A549 (cell line): ENCODE data around the gene SNAPIN. TPM values are rescaled to one million over a fixed set of nuclear protein-coding genes. Genes with fewer than 3 reads are reported as not detected.

Experiments used
- ATAC-seq, 2 experiments: fragments of 200-7000 bp in 1 of 2; fragments of >200 bp in 1 of 2; cut with Nextera tagmentation in 1 of 2; cut with Tn5 transposase in 1 of 2; 3 replicates each; pipeline versions ENCODE4 v1.8.0 to v1.9.1; 2018 to 2020; ENCODE audit warnings: mild to moderate bottlenecking in 1 of 2, moderate library complexity in 1 of 2
- CTCF ChIA-PET: fragments of 300-600 bp; sonication (Branson Sonifier 250); formaldehyde crosslinking; extraction: SDS; loops from one replicate; lab custom pipeline; 2021; ENCODE audit warnings: antibody characterized with exemption, inconsistent platforms; lab: Yijun Ruan, JAX
- POLR2A ChIA-PET: fragments of 350-600 bp; formaldehyde crosslinking; extraction: SDS; loops from one replicate; lab custom pipeline; 2021; ENCODE audit warnings: antibody characterized with exemption, inconsistent platforms; lab: Yijun Ruan, JAX
- DNase-seq, 2 experiments: peaks; one replicate each; pipeline versions ENCODE4 v3.0.0 to v3.0.0-alpha.2; 2011 to 2016; ENCODE audit warnings: low read depth in 1 of 2, low spot score in 1 of 2
- FAIRE-seq: peaks from 2 replicates; lab custom pipeline; 2011; peaks lifted over from hg19 to GRCh38; lab: Jason Lieb, UNC
- H3K27ac ChIP-seq, 2 experiments: fragments of >200 bp; sonication (Bioruptor Twin); formaldehyde crosslinking; 3 replicates each; pipeline ENCODE4 v1.5.1; 2016 to 2017
- H3K4me1 ChIP-seq: fragments of >200 bp; sonication (Bioruptor Twin); formaldehyde crosslinking; 3 replicates; pipeline ENCODE4 v1.6.1; 2016
- H3K4me2 ChIP-seq: fragments of >200 bp; sonication (Bioruptor Twin); formaldehyde crosslinking; 3 replicates; pipeline ENCODE4 v1.6.1; 2016
- H3K4me3 ChIP-seq: fragments of >200 bp; sonication (Bioruptor Twin); formaldehyde crosslinking; 3 replicates; pipeline ENCODE4 v1.5.1; 2016
- H3K9me3 ChIP-seq: fragments of >200 bp; sonication (Bioruptor Twin); formaldehyde crosslinking; 3 replicates; pipeline ENCODE4 v1.6.1; 2016
- BHLHE40 ChIP-seq: IDR thresholded peaks from 2 replicates; pipeline ENCODE4 v1.6.1; 2012; ENCODE audit warnings: low read depth, low read length, inconsistent platforms
- CBX2 ChIP-seq: fragments of 200-600 bp; sonication (generic); IDR thresholded peaks from 2 replicates; pipeline ENCODE4 v1.6.1; 2016; ENCODE audit warnings: low read depth, mild to moderate bottlenecking, borderline replicate concordance
- CBX8 ChIP-seq: fragments of 200-600 bp; sonication (generic); IDR thresholded peaks from 2 replicates; pipeline ENCODE4 v1.6.1; 2016
- CEBPB ChIP-seq, 2 experiments: fragments of >200 bp in 1 of 2; sonication (Bioruptor Twin) in 1 of 2; formaldehyde crosslinking in 1 of 2; IDR thresholded peaks; 2 replicates each; pipeline ENCODE4 v1.6.1; 2012 to 2016
- EHF ChIP-seq: fragments of 250-450 bp; sonication (Bioruptor Pico); IDR thresholded peaks from 2 replicates; pipeline ENCODE4 v1.5.0; 2020; ENCODE audit warnings: mild to moderate bottlenecking
- EHMT2 ChIP-seq: fragments of 200-600 bp; sonication (generic); IDR thresholded peaks from 2 replicates; pipeline ENCODE4 v1.6.1; 2016; ENCODE audit warnings: antibody characterized with exemption, low read depth, mild to moderate bottlenecking, moderate library complexity
- ESRRA ChIP-seq: fragments of 150-350 bp; IDR thresholded peaks from 2 replicates; pipeline ENCODE4 v1.6.1; 2014; ENCODE audit warnings: mild to moderate bottlenecking, low read length, borderline replicate concordance
- FOSB ChIP-seq: fragments of 250-450 bp; sonication (Bioruptor Pico); IDR thresholded peaks from 2 replicates; pipeline ENCODE4 v1.5.0; 2020; ENCODE audit warnings: mild to moderate bottlenecking, moderate library complexity
- HDAC2 ChIP-seq: fragments of 200-600 bp; sonication (generic); IDR thresholded peaks from 2 replicates; pipeline ENCODE4 v1.6.1; 2016
- HOXA7 ChIP-seq: fragments of 250-450 bp; sonication (Bioruptor Pico); IDR thresholded peaks from 2 replicates; pipeline ENCODE4 v1.5.0; 2020; ENCODE audit warnings: mild to moderate bottlenecking, moderate library complexity
- HOXB13 ChIP-seq: fragments of 250-450 bp; sonication (Bioruptor Pico); IDR thresholded peaks from 2 replicates; pipeline ENCODE4 v1.5.0; 2020; ENCODE audit warnings: low read depth, mild to moderate bottlenecking, moderate library complexity
- HOXB5 ChIP-seq: fragments of 250-450 bp; sonication (Bioruptor Pico); IDR thresholded peaks from 2 replicates; pipeline ENCODE4 v1.5.0; 2020; ENCODE audit warnings: mild to moderate bottlenecking, moderate library complexity
- JUN ChIP-seq, 2 experiments: fragments of >200 bp; sonication (Bioruptor Twin); formaldehyde crosslinking; IDR thresholded peaks; 2 replicates in 1 of 2; 3 replicates in 1 of 2; pipeline ENCODE4 v1.6.1; 2016 to 2017
- JUNB ChIP-seq: fragments of >200 bp; sonication (Bioruptor Twin); formaldehyde crosslinking; IDR thresholded peaks from 2 replicates; pipeline ENCODE4 v1.6.1; 2016
- KDM1A ChIP-seq: fragments of 200-600 bp; sonication (generic); IDR thresholded peaks from 2 replicates; pipeline ENCODE4 v1.6.1; 2016; ENCODE audit warnings: low read depth, mild to moderate bottlenecking
- KDM5A ChIP-seq: fragments of 200-600 bp; sonication (generic); IDR thresholded peaks from 2 replicates; pipeline ENCODE4 v1.6.1; 2016; ENCODE audit warnings: antibody characterized with exemption, mild to moderate bottlenecking
- MAFK ChIP-seq: fragments of 450-650 bp; IDR thresholded peaks from 2 replicates; pipeline ENCODE4 v1.6.1; 2014; ENCODE audit not compliant: partially characterized antibody
- MAZ ChIP-seq: fragments of 150-350 bp; IDR thresholded peaks from 2 replicates; pipeline ENCODE4 v1.6.1; 2014; ENCODE audit warnings: antibody characterized with exemption, low read depth, low read length, borderline replicate concordance
- NR3C1 ChIP-seq: fragments of >200 bp; sonication (Bioruptor Twin); formaldehyde crosslinking; IDR thresholded peaks from 3 replicates; pipeline ENCODE4 v1.6.1; 2017
- PHF8 ChIP-seq: fragments of 200-600 bp; sonication (generic); IDR thresholded peaks from 2 replicates; pipeline ENCODE4 v1.6.1; 2016; ENCODE audit warnings: low read depth, mild to moderate bottlenecking, antibody characterized with exemption, moderate library complexity, borderline replicate concordance
- POLR2AphosphoS2 ChIP-seq: conservative IDR thresholded peaks from 2 replicates; pipeline ENCODE4 v1.6.1; 2012; ENCODE audit warnings: low read length, improper control_type of control experiment, inconsistent platforms
- RAD21 ChIP-seq, 2 experiments: fragments of >200 bp in 1 of 2; sonication (Bioruptor Twin) in 1 of 2; formaldehyde crosslinking in 1 of 2; IDR thresholded peaks in 1 of 2; conservative IDR thresholded peaks in 1 of 2; 2 replicates in 1 of 2; 3 replicates in 1 of 2; pipeline ENCODE4 v1.6.1; 2012 to 2018; ENCODE audit warnings: inconsistent platforms in 1 of 2
- RARB ChIP-seq: fragments of 250-450 bp; sonication (Bioruptor Pico); IDR thresholded peaks from 2 replicates; pipeline ENCODE4 v1.8.0; 2021; ENCODE audit warnings: mild to moderate bottlenecking, moderate library complexity
- RCOR1 ChIP-seq: fragments of 150-350 bp; IDR thresholded peaks from 2 replicates; pipeline ENCODE4 v1.6.1; 2014; ENCODE audit warnings: antibody characterized with exemption, low read length, low read depth
- RNF2 ChIP-seq: fragments of 200-600 bp; sonication (generic); IDR thresholded peaks from 2 replicates; pipeline ENCODE4 v1.6.1; 2016; ENCODE audit warnings: low read depth, mild to moderate bottlenecking, antibody characterized with exemption, moderate library complexity, borderline replicate concordance
- TFCP2L1 ChIP-seq: fragments of 250-450 bp; sonication (Bioruptor Pico); IDR thresholded peaks from 2 replicates; pipeline ENCODE4 v1.5.0; 2021; ENCODE audit warnings: mild to moderate bottlenecking
- TP53 ChIP-seq: fragments of 250-450 bp; sonication (Bioruptor Pico); IDR thresholded peaks from 2 replicates; pipeline ENCODE4 v1.5.0; 2021; ENCODE audit warnings: mild to moderate bottlenecking, moderate library complexity
- ZFP36 ChIP-seq: fragments of 450-650 bp; IDR thresholded peaks from 2 replicates; pipeline ENCODE4 v1.6.1; 2014; ENCODE audit warnings: borderline replicate concordance; ENCODE audit not compliant: partially characterized antibody
- ZSCAN20 ChIP-seq: fragments of 250-450 bp; sonication (Bioruptor Pico); IDR thresholded peaks from 2 replicates; pipeline ENCODE4 v1.8.0; 2022; ENCODE audit warnings: mild to moderate bottlenecking, moderate library complexity
- WGBS: methylation state at CpG from one replicate; pipeline ENCODE4 v1.1.6; 2017; ENCODE audit errors: missing lambda C conversion rate; 5-methylcytosine and 5-hydroxymethylcytosine counted together
- polyA plus RNA-seq, 4 experiments: library from polyadenylated mRNA; depleted of rRNA in 3 of 4; stranded (reverse); fragments of >200 nt; fragmentation: RNase III in 1 of 4; extraction: RNeasy Plus Mini Kit Qiagen cat#74134 plus additional on column Dnase treatment in 1 of 4; gene quantifications; 2 replicates in 3 of 4; 3 replicates in 1 of 4; pipeline ENCODE4 v1.2.3, GENCODE V29; 2011 to 2017
- TF ChIP-seq, protein P1 (sequence below): fragments of >200 bp; sonication (Bioruptor Twin); formaldehyde crosslinking; IDR thresholded peaks from 3 replicates; pipeline ENCODE4 v1.5.1; 2016
- TF ChIP-seq, protein P2 (sequence below): IDR thresholded peaks from 2 replicates; pipeline ENCODE4 v1.6.1; 2012; ENCODE audit warnings: low read depth, borderline replicate concordance
- TF ChIP-seq, protein P3 (sequence below): fragments of >200 bp; sonication (Bioruptor Twin); formaldehyde crosslinking; IDR thresholded peaks from 3 replicates; pipeline ENCODE4 v1.6.1; 2016
- TF ChIP-seq, protein P4 (sequence below): fragments of >200 bp; sonication (Bioruptor Twin); formaldehyde crosslinking; IDR thresholded peaks from 2 replicates; pipeline ENCODE4 v1.6.1; 2016
- TF ChIP-seq, protein P5 (sequence below): fragments of 200-600 bp; sonication (generic); IDR thresholded peaks from 2 replicates; pipeline ENCODE4 v1.6.1; 2016; ENCODE audit warnings: antibody characterized with exemption, mild to moderate bottlenecking, moderate library complexity
- TF ChIP-seq, protein P6 (sequence below): IDR thresholded peaks from 2 replicates; pipeline ENCODE4 v1.6.1; 2012

SNAPIN gene
- polyA plus RNA-seq, 2 of the 4 experiments (the other 2 are of a cell fraction) = 52.6 to 71.4 TPM

DNA sequence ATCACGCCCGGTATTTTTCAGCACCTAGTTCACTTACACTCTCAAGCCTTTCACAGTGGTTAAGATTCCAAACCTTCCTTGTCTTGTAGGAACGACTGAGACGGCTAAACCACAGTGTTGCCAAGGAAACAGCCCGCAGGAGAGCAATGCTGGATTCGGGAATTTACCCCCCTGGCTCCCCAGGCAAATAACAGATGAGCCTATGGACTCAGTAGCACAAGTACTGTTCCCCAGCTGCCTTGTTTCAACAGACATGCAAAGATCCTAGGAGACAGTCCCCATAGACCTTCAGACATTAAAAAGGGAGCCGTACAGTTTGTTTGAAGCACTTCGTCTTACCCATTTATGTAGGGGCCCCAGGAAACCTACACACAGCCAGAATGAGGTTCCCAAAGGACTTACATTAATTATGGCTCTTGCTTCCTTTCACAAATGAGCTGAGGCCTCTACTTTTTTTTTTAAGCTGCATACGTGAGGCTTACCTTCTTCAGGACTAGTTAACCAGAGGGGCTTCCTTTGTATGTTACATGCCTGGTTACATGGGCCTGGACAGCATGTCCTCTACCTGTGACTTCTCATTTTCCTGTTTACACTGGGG lies 2.7 kb downstream of the SNAPIN start:
- ATAC-seq (no peak), DNase-seq (no peak), FAIRE-seq (no peak)
- Histone ChIP-seq H3K9me3 (no peaks in the 10 kb centered on the region), H3K27ac (no peak overlapping the region), H3K4me2 (no peak overlapping the region), H3K4me1 (peaks cover 12% of the 10 kb centered on the region; the same call in 2 of the 3 replicates), H3K4me3 (no peak overlapping the region)
- CTCF ChIA-PET = interaction anchor here (0.8 to 1.9 kb wide), 3 partner anchors 11 to 150 kb away, joined by 4 to 8 read pairs (median 6); partner anchors contain the start of genes S100A1 and S100A13
- WGBS = 79% methylated on average over 8 of the region's 9 CpGs
- POLR2A ChIA-PET = interaction anchor here (0.6 to 1.2 kb wide), 2 partner anchors 27 to 122 kb away, joined by 3 to 4 read pairs; partner anchors contain the start of gene CHTOP
- TF ChIP-seq ZFP36 (no peak), HDAC2 (no peak), HOXB13 (CRISPR knock-in tag) (no peak), FOSB (0 out of 2 replicates have a peak, but pooled peaks have one; percentile 60), MAFK (no peak), CEBPB (IDR thresholded peaks at IDR 0.05) (no peak), ESRRA (no peak), CBX2 (no peak), KDM1A (no peak), KDM5A (no peak), JUNB (no peak), RNF2 (no peak), HOXB5 (no peak), EHMT2 (no peak), NR3C1 (no peak), TP53 (no peak; the same call in 1 of the 2 replicates), TFCP2L1 (CRISPR knock-in tag) (no peak), BHLHE40 (no peak), PHF8 (no peak), HOXA7 (CRISPR knock-in tag) (peak; percentile 63), RCOR1 (no peak), RARB (CRISPR knock-in tag) (peak; percentile 14; the same call in 1 of the 2 replicates), CBX8 (no peak), EHF (no peak), MAZ (no peak), ZSCAN20 (CRISPR knock-in tag) (no peak), RAD21 (conservative IDR thresholded peaks at IDR 0.05 in 1 of 2, IDR thresholded peaks at IDR 0.05 in 1 of 2) (no peak), JUN (IDR thresholded peaks at IDR 0.05) (0 out of 5 replicates have a peak, but pooled peaks have one; percentile 24 to 44), POLR2AphosphoS2 (peak; percentile 88; the same call in 1 of the 2 replicates)
- TF ChIP-seq, protein P1, sequence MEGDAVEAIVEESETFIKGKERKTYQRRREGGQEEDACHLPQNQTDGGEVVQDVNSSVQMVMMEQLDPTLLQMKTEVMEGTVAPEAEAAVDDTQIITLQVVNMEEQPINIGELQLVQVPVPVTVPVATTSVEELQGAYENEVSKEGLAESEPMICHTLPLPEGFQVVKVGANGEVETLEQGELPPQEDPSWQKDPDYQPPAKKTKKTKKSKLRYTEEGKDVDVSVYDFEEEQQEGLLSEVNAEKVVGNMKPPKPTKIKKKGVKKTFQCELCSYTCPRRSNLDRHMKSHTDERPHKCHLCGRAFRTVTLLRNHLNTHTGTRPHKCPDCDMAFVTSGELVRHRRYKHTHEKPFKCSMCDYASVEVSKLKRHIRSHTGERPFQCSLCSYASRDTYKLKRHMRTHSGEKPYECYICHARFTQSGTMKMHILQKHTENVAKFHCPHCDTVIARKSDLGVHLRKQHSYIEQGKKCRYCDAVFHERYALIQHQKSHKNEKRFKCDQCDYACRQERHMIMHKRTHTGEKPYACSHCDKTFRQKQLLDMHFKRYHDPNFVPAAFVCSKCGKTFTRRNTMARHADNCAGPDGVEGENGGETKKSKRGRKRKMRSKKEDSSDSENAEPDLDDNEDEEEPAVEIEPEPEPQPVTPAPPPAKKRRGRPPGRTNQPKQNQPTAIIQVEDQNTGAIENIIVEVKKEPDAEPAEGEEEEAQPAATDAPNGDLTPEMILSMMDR = no peak
- TF ChIP-seq, protein P2, sequence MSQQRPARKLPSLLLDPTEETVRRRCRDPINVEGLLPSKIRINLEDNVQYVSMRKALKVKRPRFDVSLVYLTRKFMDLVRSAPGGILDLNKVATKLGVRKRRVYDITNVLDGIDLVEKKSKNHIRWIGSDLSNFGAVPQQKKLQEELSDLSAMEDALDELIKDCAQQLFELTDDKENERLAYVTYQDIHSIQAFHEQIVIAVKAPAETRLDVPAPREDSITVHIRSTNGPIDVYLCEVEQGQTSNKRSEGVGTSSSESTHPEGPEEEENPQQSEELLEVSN = no peak
- TF ChIP-seq, protein P3, sequence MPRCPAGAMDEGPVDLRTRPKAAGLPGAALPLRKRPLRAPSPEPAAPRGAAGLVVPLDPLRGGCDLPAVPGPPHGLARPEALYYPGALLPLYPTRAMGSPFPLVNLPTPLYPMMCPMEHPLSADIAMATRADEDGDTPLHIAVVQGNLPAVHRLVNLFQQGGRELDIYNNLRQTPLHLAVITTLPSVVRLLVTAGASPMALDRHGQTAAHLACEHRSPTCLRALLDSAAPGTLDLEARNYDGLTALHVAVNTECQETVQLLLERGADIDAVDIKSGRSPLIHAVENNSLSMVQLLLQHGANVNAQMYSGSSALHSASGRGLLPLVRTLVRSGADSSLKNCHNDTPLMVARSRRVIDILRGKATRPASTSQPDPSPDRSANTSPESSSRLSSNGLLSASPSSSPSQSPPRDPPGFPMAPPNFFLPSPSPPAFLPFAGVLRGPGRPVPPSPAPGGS = no peak
- TF ChIP-seq, protein P4, sequence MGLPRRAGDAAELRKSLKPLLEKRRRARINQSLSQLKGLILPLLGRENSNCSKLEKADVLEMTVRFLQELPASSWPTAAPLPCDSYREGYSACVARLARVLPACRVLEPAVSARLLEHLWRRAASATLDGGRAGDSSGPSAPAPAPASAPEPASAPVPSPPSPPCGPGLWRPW = no peak
- TF ChIP-seq, protein P5, sequence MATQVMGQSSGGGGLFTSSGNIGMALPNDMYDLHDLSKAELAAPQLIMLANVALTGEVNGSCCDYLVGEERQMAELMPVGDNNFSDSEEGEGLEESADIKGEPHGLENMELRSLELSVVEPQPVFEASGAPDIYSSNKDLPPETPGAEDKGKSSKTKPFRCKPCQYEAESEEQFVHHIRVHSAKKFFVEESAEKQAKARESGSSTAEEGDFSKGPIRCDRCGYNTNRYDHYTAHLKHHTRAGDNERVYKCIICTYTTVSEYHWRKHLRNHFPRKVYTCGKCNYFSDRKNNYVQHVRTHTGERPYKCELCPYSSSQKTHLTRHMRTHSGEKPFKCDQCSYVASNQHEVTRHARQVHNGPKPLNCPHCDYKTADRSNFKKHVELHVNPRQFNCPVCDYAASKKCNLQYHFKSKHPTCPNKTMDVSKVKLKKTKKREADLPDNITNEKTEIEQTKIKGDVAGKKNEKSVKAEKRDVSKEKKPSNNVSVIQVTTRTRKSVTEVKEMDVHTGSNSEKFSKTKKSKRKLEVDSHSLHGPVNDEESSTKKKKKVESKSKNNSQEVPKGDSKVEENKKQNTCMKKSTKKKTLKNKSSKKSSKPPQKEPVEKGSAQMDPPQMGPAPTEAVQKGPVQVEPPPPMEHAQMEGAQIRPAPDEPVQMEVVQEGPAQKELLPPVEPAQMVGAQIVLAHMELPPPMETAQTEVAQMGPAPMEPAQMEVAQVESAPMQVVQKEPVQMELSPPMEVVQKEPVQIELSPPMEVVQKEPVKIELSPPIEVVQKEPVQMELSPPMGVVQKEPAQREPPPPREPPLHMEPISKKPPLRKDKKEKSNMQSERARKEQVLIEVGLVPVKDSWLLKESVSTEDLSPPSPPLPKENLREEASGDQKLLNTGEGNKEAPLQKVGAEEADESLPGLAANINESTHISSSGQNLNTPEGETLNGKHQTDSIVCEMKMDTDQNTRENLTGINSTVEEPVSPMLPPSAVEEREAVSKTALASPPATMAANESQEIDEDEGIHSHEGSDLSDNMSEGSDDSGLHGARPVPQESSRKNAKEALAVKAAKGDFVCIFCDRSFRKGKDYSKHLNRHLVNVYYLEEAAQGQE = no peak; the same call in 1 of the 2 replicates
- TF ChIP-seq, protein P6, sequence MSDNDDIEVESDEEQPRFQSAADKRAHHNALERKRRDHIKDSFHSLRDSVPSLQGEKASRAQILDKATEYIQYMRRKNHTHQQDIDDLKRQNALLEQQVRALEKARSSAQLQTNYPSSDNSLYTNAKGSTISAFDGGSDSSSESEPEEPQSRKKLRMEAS = no peak
